Kidney (tissue), 14 donors: ENCODE results near the gene RPUSD1. TPM values are rescaled to one million over a fixed set of nuclear protein-coding genes. Genes with fewer than 3 reads are reported as not detected.

Source experiments
- DNase-seq, 5 donors: peaks; one replicate each; pipeline ENCODE4 v3.0.0-alpha.2; 2013 to 2020
- FAIRE-seq: peaks from 2 replicates; lab custom pipeline; 2012; peaks lifted over from hg19 to GRCh38; lab: Jason Lieb, UNC
- H3K27ac ChIP-seq, 2 donors: one replicate each; pipeline ENCODE4 v1.7.0; 2013; ENCODE audit warnings: low read depth in 2 of 2, low read length in 2 of 2, inconsistent platforms in 1 of 2
- H3K27me3 ChIP-seq: one replicate; pipeline ENCODE4 v1.7.1; 2013; ENCODE audit warnings: low read length, inconsistent platforms; ENCODE audit not compliant: control insufficient read depth, insufficient read depth
- H3K36me3 ChIP-seq, 3 donors: one replicate each; pipeline versions ENCODE4 v1.7.0 to v1.7.1; 2013; ENCODE audit warnings: low read length in 3 of 3, control low read depth in 1 of 3, inconsistent platforms in 1 of 3; ENCODE audit not compliant: insufficient read depth in 3 of 3, control insufficient read depth in 2 of 3
- H3K4me1 ChIP-seq, 3 donors: one replicate each; pipeline versions ENCODE4 v1.7.0 to v1.7.1; 2013; ENCODE audit warnings: low read length in 3 of 3, inconsistent platforms in 1 of 3, low read depth in 1 of 3; ENCODE audit not compliant: control insufficient read depth in 2 of 3, insufficient read depth in 2 of 3
- H3K4me3 ChIP-seq, 3 donors: one replicate each; pipeline versions ENCODE4 v1.7.0 to v1.8.1; 2013; ENCODE audit warnings: low read length in 3 of 3, control low read depth in 1 of 3, inconsistent platforms in 1 of 3
- H3K9ac ChIP-seq, 3 donors: one replicate each; pipeline versions ENCODE4 v1.7.0 to v1.7.1; 2013; ENCODE audit warnings: low read length in 3 of 3, control low read depth in 1 of 3, inconsistent platforms in 1 of 3
- H3K9me3 ChIP-seq, 3 donors: one replicate each; pipeline versions ENCODE4 v1.7.0 to v1.7.1; 2013; ENCODE audit warnings: low read length in 3 of 3, control low read depth in 1 of 3, inconsistent platforms in 1 of 3; ENCODE audit not compliant: control insufficient read depth in 2 of 3, insufficient read depth in 1 of 3
- intact Hi-C: fragments of 100-400 bp; cut with DNase I; formaldehyde crosslinking; loops from one replicate; pipeline ENCODE4 v1.11.1; 2022
- polyA plus RNA-seq: library from polyadenylated mRNA; stranded (reverse); fragments of 350-450 nt; fragmentation: Illumina TruSeq; extraction: RNeasy Lipid Tissue Mini Kit (QIAGEN cat#74804); gene quantifications from one replicate; pipeline ENCODE4 v1.2.3, GENCODE V29; 2014; ENCODE audit warnings: low read depth, low replicate concordance; ENCODE audit not compliant: insufficient read depth
- total RNA-seq: library from RNA; stranded (reverse); fragmentation: NEBNext Ultra II Directional; extraction: Animal tissue kit (Norgen Biotek cat#: 25700); gene quantifications from one replicate; pipeline ENCODE4 v1.2.1, GENCODE V29; 2021
- TF ChIP-seq, protein P1 (sequence below): IDR thresholded peaks from 3 replicates; pipeline ENCODE4 v1.5.1; 2012; ENCODE audit warnings: mild to moderate bottlenecking, moderate library complexity, borderline replicate concordance; ENCODE audit not compliant: insufficient read depth; ENCODE audit errors: extremely low read depth
- donor health status: control.
- donor health status: control.
- donor health status: control.
- donor health status: control.
- donor health status: control.
- donor health status: DM: yes; HTN: yes; CAD: no.
- donor health status: Normal renal cell carcinoma (clear cell type).

RPUSD1 gene
- total and polyA plus RNA-seq, 2 donors from 2014 or later = 15.1 to 16.9 TPM

DNA sequence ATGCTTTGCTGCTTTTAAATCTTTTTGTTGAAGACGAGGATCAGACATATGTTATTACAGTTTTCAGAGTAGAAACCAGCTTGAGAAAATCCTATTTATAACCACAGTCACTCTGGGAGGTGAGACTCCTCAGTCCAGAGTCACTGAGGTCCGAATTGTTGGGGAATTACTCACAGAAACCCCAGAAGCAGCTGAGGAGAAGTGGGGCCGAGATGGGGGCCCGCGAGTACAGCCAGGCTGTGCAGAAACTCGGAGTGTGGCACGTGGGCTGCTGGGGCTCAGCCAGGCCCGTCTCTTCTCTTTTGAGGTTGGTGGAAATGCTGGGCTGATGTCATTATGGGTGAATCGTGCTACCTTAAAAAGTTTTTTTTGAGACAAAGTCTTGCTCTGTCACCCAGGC lies 26.8 kb upstream of the RPUSD1 start:
- H3K9me3 ChIP-seq = peaks cover 0 to 2% (median 0%) of the 10 kb centered on the region in 3 donors
- intact Hi-C loops = no loop called here
- H3K27ac ChIP-seq = no peak overlapping the region
- no peak overlapping the region for H3K9ac ChIP-seq
- no peaks in the 10 kb centered on the region for H3K36me3 ChIP-seq
- FAIRE-seq = no peak
- DNase-seq = no peak
- TF ChIP-seq, protein P1, sequence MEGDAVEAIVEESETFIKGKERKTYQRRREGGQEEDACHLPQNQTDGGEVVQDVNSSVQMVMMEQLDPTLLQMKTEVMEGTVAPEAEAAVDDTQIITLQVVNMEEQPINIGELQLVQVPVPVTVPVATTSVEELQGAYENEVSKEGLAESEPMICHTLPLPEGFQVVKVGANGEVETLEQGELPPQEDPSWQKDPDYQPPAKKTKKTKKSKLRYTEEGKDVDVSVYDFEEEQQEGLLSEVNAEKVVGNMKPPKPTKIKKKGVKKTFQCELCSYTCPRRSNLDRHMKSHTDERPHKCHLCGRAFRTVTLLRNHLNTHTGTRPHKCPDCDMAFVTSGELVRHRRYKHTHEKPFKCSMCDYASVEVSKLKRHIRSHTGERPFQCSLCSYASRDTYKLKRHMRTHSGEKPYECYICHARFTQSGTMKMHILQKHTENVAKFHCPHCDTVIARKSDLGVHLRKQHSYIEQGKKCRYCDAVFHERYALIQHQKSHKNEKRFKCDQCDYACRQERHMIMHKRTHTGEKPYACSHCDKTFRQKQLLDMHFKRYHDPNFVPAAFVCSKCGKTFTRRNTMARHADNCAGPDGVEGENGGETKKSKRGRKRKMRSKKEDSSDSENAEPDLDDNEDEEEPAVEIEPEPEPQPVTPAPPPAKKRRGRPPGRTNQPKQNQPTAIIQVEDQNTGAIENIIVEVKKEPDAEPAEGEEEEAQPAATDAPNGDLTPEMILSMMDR = no peak
- H3K4me1 ChIP-seq = no peaks in the 10 kb centered on the region
- peaks cover 7% of the 10 kb centered on the region for H3K27me3 ChIP-seq
- H3K4me3 ChIP-seq = no peak overlapping the region

DNA sequence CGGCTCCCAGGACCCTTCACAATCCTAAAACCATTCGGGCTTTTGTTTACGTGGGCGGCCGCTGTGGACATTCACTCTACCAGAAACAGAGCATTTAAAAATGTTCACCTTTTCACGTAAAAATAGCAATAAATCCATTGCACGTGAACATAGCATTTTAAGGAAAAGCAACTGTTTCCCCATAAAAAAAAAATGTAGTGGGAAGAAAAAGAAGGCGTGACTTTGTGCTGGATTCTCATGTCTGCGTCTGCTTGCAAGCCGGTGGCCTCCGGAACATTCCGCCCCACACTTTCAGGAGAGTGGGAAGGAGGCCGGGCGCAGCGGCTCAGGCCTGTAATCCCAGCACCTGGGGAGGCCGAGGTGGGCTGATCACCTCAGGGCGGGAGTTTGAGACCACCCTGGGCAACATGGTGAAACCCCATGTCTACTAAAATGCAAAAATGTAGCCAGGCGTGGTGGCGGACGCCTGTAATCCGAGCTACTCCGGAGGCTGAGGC lies 25.8 kb upstream of the RPUSD1 start:
- intact Hi-C loops = no loop called here
- FAIRE-seq = no peak
- Histone ChIP-seq H3K36me3 (no peaks in the 10 kb centered on the region), H3K4me3 (no peak overlapping the region), H3K9ac (no peak overlapping the region), H3K27me3 (peaks cover 7% of the 10 kb centered on the region), H3K27ac (no peak overlapping the region), H3K4me1 (no peaks in the 10 kb centered on the region), H3K9me3 (peaks cover 0 to 2% (median 0%) of the 10 kb centered on the region in 3 donors)
- TF ChIP-seq, protein P1 = no peak
- no peak for DNase-seq

DNA sequence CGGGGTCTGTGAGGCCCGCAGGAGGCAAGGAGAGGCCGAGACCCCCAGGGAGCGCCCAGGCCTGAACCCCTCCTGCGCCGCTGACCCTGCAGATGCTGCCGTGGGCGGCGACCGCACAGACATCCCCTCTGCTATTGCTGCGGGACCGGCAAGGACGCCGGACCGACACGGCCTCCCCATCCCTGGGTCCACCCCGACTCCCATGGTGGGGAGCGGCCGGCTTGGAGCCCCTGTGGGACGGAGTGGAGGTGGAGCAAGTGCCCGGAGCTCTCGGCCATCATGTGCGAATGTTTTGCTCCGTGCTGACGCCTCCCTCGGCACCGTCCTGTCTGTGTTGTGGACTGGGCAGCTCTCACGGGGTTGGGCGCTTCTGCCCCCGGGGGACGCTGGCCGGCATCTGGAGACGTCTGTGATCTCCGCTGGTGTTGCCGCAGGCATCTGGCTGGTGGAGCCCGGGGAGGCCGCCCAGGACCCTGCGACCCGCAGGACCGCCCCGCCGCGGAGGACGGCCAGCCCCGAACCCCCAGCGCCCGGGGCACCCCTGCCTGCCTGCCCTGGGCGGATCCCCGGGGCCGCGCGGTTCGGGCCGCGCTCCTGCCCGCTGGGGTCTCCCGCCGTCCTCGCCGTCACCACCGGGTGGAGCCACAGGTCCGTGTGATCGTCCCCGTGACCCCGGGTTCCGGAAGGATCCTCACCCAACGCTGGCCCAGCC lies 25.2 kb upstream of the RPUSD1 start:
- H3K9me3 ChIP-seq = no peaks in the 10 kb centered on the region
- H3K27me3 ChIP-seq = peaks cover 3% of the 10 kb centered on the region
- DNase-seq = peak in 2 of 5 donors; percentile 61 to 65
- peaks cover 0 to 2% (median 0%) of the 10 kb centered on the region in 3 donors for H3K4me1 ChIP-seq
- FAIRE-seq = no peak
- TF ChIP-seq, protein P1 = peak; percentile 21
- no peaks in the 10 kb centered on the region for H3K36me3 ChIP-seq
- H3K9ac ChIP-seq = no peak overlapping the region
- no peak overlapping the region for H3K27ac ChIP-seq
- intact Hi-C loops = no loop called here
- H3K4me3 ChIP-seq = no peak overlapping the region
